ENCODE results near the gene IFNA5.

Gene IFNA5

GRCh38 chr9:21255538-21256212 lies 49.4 kb downstream of the IFNA5 start:
- DNase-seq (no peak), ATAC-seq (no peak)
- Mint-ChIP-seq H3K4me1 (peaks cover 6% of the 10 kb centered on the region), H3K27me3 (peaks cover 25% of the 10 kb centered on the region), H3K9me3 (no peaks in the 10 kb centered on the region), H3K27ac (no peak overlapping the region), H3K4me3 (no peak overlapping the region)

Data from stimulated activated naive CD8-positive, alpha-beta T cell treated with anti-CD3 and anti-CD28 coated beads, Interleukin-15, amount 100 ng/mL, for 72 hours (primary cell).